Hepatocyte (in vitro differentiated cells): ENCODE data around the gene VRK1. TPM values are rescaled to one million over a fixed set of nuclear protein-coding genes. Genes with fewer than 3 reads are reported as not detected.

Source experiments
- DNase-seq: peaks from one replicate; pipeline ENCODE4 v3.0.0-alpha.2; 2016; ENCODE audit warnings: low spot score
- H2AFZ ChIP-seq: fragments of 200-600 bp; sonication (generic); 2 replicates; pipeline ENCODE4 v1.6.0; 2016; ENCODE audit warnings: antibody characterized with exemption, mild to moderate bottlenecking
- H3K27ac ChIP-seq: fragments of 200-600 bp; sonication (generic); 2 replicates; pipeline ENCODE4 v1.5.1; 2016; ENCODE audit warnings: mild to moderate bottlenecking
- H3K27me3 ChIP-seq: fragments of 200-600 bp; sonication (generic); 2 replicates; pipeline ENCODE4 v1.6.1; 2016
- H3K36me3 ChIP-seq: fragments of 200-600 bp; sonication (generic); replicated peaks from 2 replicates; pipeline ENCODE4 v1.5.1; 2016; ENCODE audit warnings: low read depth; ENCODE audit not compliant: insufficient read depth
- H3K4me1 ChIP-seq: fragments of 200-600 bp; sonication (generic); 2 replicates; pipeline ENCODE4 v1.5.1; 2016; ENCODE audit warnings: mild to moderate bottlenecking, moderate library complexity; ENCODE audit not compliant: insufficient read depth
- H3K4me2 ChIP-seq: fragments of 200-600 bp; sonication (generic); 2 replicates; pipeline ENCODE4 v1.6.0; 2016
- H3K4me3 ChIP-seq: fragments of 200-600 bp; sonication (generic); 2 replicates; pipeline ENCODE4 v1.5.1; 2016; ENCODE audit warnings: mild to moderate bottlenecking
- H3K79me2 ChIP-seq: fragments of 200-600 bp; sonication (generic); 2 replicates; pipeline ENCODE4 v1.6.0; 2017; ENCODE audit warnings: mild to moderate bottlenecking
- H3K9me2 ChIP-seq: fragments of 200-600 bp; sonication (generic); replicated peaks from 2 replicates; pipeline ENCODE4 v1.6.0; 2017; ENCODE audit warnings: mild to moderate bottlenecking; ENCODE audit not compliant: insufficient read depth
- H3K9me3 ChIP-seq: fragments of 200-600 bp; sonication (generic); 2 replicates; pipeline ENCODE4 v1.5.1; 2016; ENCODE audit warnings: low read depth, mild to moderate bottlenecking
- H4K20me1 ChIP-seq: fragments of 200-600 bp; sonication (generic); 2 replicates; pipeline ENCODE4 v1.6.0; 2016; ENCODE audit warnings: mild to moderate bottlenecking; ENCODE audit not compliant: insufficient read depth, poor library complexity, severe bottlenecking
- EZH2 ChIP-seq: fragments of 200-600 bp; sonication (generic); IDR thresholded peaks from 2 replicates; pipeline ENCODE4 v1.6.1; 2016; ENCODE audit warnings: antibody characterized with exemption, mild to moderate bottlenecking, borderline replicate concordance
- EZH2phosphoT487 ChIP-seq: fragments of 200-600 bp; sonication (generic); IDR thresholded peaks from one replicate; pipeline ENCODE4 v1.6.1; 2018; ENCODE audit warnings: antibody characterized with exemption, mild to moderate bottlenecking, low read depth, moderate library complexity; ENCODE audit not compliant: unreplicated experiment, severe bottlenecking
- WGBS: methylation state at CpG from one replicate; pipeline ENCODE4 v1.1.6; 2016; ENCODE audit warnings: low lambda C conversion rate; ENCODE audit errors: missing lambda C conversion rate; 5-methylcytosine and 5-hydroxymethylcytosine counted together
- polyA plus RNA-seq: library from polyadenylated mRNA; unstranded; fragments of >200 nt; fragmentation: Nextera tagmentation; extraction: Ambion mirVana; gene quantifications from 2 replicates; pipeline ENCODE4 v1.2.1, GENCODE V29; 2016
- total RNA-seq: library from RNA; depleted of rRNA; stranded (reverse); fragments of >200 nt; gene quantifications from 2 replicates; pipeline ENCODE4 v1.2.3, GENCODE V29; 2014
- TF ChIP-seq, protein P1 (sequence below): fragments of 200-600 bp; sonication (generic); IDR thresholded peaks from 2 replicates; pipeline ENCODE4 v1.5.1; 2016; ENCODE audit warnings: antibody characterized with exemption, mild to moderate bottlenecking; ENCODE audit not compliant: poor library complexity

Gene VRK1
- total and polyA plus RNA-seq, 2 experiments from 2014 or later: 16.5 to 21.5 TPM

DNA sequence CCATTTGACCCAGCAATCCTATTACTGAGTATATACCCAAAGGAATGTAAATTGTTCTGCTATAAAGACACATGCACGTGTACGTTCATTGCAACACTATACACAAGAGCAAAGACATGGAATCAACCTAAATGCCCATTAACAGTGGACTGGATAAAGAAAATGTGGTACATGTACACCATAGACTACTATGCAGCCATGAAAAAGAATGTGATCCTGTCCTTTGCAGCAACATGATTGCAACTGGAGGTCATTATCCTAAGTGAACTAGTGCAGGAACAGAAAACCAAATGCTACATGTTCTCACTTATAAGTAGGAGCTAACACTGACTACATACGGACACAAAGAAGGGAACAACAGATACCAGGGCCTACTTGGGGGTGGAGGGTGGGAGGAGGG, 45.7 kb upstream of the VRK1 start:
- Histone ChIP-seq H3K79me2 (no peaks in the 10 kb centered on the region), H2AFZ (no peak overlapping the region), H3K4me3 (no peak overlapping the region), H3K4me2 (no peak overlapping the region), H3K4me1 (no peaks in the 10 kb centered on the region), H3K9me3 (no peaks in the 10 kb centered on the region), H3K27me3 (peaks cover 8% of the 10 kb centered on the region), H3K27ac (no peak overlapping the region), H4K20me1 (no peaks in the 10 kb centered on the region), H3K9me2 (no peaks in the 10 kb centered on the region), H3K36me3 (no peaks in the 10 kb centered on the region)
- DNase-seq: no peak
- 60% methylated on average over 3 of the region's 3 CpGs for WGBS
- TF ChIP-seq EZH2phosphoT487: no peak
- TF ChIP-seq, protein P1, sequence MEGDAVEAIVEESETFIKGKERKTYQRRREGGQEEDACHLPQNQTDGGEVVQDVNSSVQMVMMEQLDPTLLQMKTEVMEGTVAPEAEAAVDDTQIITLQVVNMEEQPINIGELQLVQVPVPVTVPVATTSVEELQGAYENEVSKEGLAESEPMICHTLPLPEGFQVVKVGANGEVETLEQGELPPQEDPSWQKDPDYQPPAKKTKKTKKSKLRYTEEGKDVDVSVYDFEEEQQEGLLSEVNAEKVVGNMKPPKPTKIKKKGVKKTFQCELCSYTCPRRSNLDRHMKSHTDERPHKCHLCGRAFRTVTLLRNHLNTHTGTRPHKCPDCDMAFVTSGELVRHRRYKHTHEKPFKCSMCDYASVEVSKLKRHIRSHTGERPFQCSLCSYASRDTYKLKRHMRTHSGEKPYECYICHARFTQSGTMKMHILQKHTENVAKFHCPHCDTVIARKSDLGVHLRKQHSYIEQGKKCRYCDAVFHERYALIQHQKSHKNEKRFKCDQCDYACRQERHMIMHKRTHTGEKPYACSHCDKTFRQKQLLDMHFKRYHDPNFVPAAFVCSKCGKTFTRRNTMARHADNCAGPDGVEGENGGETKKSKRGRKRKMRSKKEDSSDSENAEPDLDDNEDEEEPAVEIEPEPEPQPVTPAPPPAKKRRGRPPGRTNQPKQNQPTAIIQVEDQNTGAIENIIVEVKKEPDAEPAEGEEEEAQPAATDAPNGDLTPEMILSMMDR: no peak
- no peak for TF ChIP-seq EZH2

DNA sequence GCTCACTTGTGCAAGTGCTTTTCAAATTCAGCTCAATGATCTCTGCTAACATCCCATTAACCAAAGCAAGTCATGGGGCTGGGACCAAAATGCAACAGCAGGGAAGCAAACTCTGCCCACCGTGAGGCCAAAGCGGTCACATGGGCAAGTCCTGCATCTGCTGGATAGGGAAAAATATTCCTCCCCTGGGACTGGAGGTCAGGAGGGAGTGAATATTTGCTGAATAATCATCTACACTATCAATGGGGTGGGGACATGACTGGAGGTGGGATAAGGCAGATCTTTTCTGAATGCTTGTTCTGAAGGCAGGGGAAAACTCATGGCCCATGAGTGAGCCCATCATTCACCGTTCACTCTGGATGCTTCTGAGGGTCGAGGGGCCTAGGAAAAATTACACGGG, 45.1 kb upstream of the VRK1 start:
- no peak overlapping the region for H3K4me2 ChIP-seq
- TF ChIP-seq EZH2phosphoT487 (no peak), EZH2 (no peak)
- TF ChIP-seq, protein P1: no peak
- H3K27me3 ChIP-seq: peaks cover 8% of the 10 kb centered on the region
- H3K79me2 ChIP-seq: no peaks in the 10 kb centered on the region
- H3K4me3 ChIP-seq: no peak overlapping the region
- no peaks in the 10 kb centered on the region for H4K20me1 ChIP-seq
- H3K9me3 ChIP-seq: no peaks in the 10 kb centered on the region
- no peak overlapping the region for H3K27ac ChIP-seq
- H2AFZ ChIP-seq: no peak overlapping the region
- H3K4me1 ChIP-seq: no peaks in the 10 kb centered on the region
- H3K36me3 ChIP-seq: no peaks in the 10 kb centered on the region
- 85% methylated on average over 5 of the region's 5 CpGs for WGBS
- no peak for DNase-seq
- H3K9me2 ChIP-seq: no peaks in the 10 kb centered on the region

DNA sequence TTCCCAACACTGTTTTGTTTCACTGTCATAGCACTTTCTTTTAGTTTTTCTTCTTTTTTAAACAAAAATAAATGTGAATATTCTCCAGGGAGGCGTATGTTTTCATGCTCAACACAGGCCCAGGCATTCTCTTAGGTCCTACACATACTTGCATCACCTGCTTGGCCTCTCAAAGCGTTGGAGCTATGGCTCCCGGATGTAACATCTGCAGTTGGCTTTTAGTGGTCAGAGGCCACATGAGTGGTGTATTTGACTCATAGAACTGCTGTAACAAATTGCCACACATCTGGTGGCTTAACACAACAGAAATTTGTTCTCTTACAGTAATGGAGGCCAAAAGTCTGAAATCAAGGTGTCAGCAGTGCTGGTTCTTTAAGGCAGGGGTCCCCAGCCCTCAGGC, 44.6 kb upstream of the VRK1 start:
- TF ChIP-seq, protein P1: no peak
- no peak for TF ChIP-seq EZH2
- TF ChIP-seq EZH2phosphoT487: no peak
- Histone ChIP-seq H3K36me3 (no peaks in the 10 kb centered on the region), H3K4me3 (no peak overlapping the region), H3K27ac (no peak overlapping the region), H4K20me1 (no peaks in the 10 kb centered on the region), H3K79me2 (no peaks in the 10 kb centered on the region), H3K4me2 (no peak overlapping the region), H3K4me1 (no peaks in the 10 kb centered on the region), H3K9me3 (no peaks in the 10 kb centered on the region), H3K27me3 (peaks cover 5% of the 10 kb centered on the region), H2AFZ (no peak overlapping the region), H3K9me2 (no peaks in the 10 kb centered on the region)
- 83% methylated on average over 3 of the region's 3 CpGs for WGBS
- DNase-seq: no peak
